ENCODE results near the gene ZSWIM4.
"Not testable (repeated sequence)": the region's sequence is repeated elsewhere in the genome, so short reads cannot be mapped to it uniquely, and the experiment has no call there.

ZSWIM4 gene

DNA sequence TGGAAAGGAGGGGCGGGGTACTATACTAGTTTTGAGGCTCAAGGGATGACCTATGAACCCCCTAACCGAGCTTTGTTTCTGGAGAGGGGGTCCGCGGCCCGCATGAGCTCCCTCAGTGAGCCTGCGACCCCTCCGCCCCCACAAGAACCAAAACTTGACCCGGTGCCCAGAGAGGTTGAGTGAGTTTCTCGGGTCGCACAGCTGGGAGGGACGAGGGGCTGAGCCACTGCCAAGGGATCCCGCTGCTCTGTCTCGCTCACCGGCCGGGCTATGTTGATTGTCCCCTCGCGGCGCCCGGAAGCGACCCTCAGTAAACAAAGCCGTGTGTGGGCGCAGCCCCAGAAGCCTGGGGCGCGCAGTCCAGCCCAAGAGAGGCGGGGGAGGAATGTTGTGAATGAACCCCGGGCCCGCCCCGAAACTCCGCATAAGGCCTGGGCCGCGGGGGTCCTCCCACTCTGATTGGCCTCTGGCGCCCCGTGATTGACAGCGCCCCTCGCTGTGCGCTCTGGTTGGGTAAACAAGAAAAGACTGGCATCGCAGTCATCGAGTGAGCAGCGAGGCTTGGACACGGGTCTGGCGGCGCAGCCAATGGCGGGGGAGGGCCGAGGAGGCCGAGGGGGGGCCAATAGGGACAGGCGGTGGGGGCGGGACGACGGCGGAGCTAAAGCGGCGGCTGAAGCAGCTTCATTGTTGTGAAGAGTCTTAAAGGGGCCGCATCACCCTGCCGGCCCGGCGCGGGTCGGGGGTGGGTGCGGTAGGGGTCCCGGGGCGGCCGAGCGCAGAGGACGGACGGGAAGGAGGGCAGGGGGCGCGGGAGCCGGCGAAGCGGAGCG is at the start of gene ZSWIM4:
Gene ZSWIM4 (plus strand): TSS at position 687 of the 833 bp plus-strand sequence. CDS start 206 bp downstream, outside the sequence.
- Histone ChIP-seq H3K27me3 (ENCODE audit: control insufficient read depth in 1 of 2, insufficient read depth in 2 of 2, low read length in 2 of 2) (no peaks in the 10 kb centered on the region), H3K9me3 (ENCODE audit: control insufficient read depth in 1 of 2, low read length in 2 of 2) (no peaks in the 10 kb centered on the region), H3K4me1 (ENCODE audit: control insufficient read depth in 1 of 2, insufficient read depth in 2 of 2, low read length in 2 of 2) (peaks cover 16 to 17% of the 10 kb centered on the region in 2 donors), H3K36me3 (ENCODE audit: control insufficient read depth in 1 of 2, insufficient read depth in 2 of 2, low read length in 2 of 2) (no peaks in the 10 kb centered on the region), H3K27ac (ENCODE audit: low read depth, low read length) (peak within 1 kb of the TSS; percentile 81), H3K9ac (ENCODE audit: low read depth in 1 of 2, low read length in 2 of 2) (peak within 1 kb of the TSS; percentile 72 to 84), H3K4me3 (ENCODE audit: low read depth in 1 of 2, low read length in 2 of 2) (peak within 1 kb of the TSS; percentile 87 to 90)

DNA sequence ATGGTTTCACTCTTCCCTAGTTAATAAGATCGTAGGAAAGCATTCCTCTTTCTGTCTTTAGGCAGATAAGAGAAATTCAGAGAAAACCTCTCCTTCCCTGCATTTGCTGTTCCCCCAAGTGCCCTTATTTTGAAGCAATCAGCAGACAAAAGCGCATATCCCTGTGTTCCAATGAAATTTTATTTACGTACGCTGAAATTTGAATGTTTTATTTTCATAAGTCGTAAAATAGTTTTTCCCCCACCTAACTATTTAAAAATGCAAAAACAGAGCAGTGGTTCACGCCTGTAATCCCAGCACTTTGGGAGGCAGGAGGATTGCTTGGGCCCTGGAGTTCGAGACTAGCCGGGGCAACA is 48.2 kb upstream of the ZSWIM4 start:
- Histone ChIP-seq H3K9me3 (ENCODE audit: control insufficient read depth in 1 of 2, low read length in 2 of 2) (no peaks in the 10 kb centered on the region), H3K36me3 (ENCODE audit: control insufficient read depth in 1 of 2, insufficient read depth in 2 of 2, low read length in 2 of 2) (peaks cover 3 to 6% of the 10 kb centered on the region in 2 donors), H3K27ac (ENCODE audit: low read depth, low read length) (no peak overlapping the region), H3K4me3 (ENCODE audit: low read depth in 1 of 2, low read length in 2 of 2) (peak overlapping the region in 1 of 2 donors; percentile 93), H3K4me1 (ENCODE audit: control insufficient read depth in 1 of 2, insufficient read depth in 2 of 2, low read length in 2 of 2) (peaks cover 8 to 18% of the 10 kb centered on the region in 2 donors), H3K9ac (ENCODE audit: low read depth in 1 of 2, low read length in 2 of 2) (no peak overlapping the region), H3K27me3 (ENCODE audit: control insufficient read depth in 1 of 2, insufficient read depth in 2 of 2, low read length in 2 of 2) (no peaks in the 10 kb centered on the region)

DNA sequence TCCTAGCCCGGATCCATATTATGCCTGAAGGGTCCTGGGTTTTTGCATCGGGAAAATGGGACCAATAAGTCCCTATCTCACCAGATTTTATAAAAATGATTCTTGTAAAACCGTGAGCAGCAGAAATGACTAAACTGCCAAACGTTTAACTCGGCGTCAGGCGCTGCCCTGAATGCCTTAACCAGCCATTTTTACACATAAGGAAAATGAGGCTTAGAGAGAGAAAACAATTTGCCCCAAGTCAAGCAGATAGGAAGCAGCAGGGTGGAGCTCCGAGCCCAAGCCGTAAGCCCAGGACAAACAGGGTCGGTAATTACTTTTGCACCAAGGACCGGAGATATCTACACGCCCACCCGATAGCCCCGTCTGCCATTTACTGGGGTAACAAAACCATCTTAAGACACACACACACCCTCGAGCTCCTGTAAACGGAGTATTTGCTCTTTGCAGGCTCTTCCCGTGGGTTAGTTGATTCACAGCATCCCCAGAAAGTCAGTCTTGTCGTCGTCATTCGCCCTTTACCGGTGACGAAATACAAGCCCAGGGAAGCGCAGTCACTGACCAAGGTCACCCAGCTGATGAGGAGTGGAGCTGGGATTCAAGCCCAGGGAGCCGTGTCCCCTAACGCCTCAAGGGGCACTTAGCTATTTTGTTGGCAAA is 46.9 kb upstream of the ZSWIM4 start:
- peaks cover 8 to 18% of the 10 kb centered on the region in 2 donors for H3K4me1 ChIP-seq (ENCODE audit: control insufficient read depth in 1 of 2, insufficient read depth in 2 of 2, low read length in 2 of 2)
- H3K27ac ChIP-seq (ENCODE audit: low read depth, low read length): peak overlapping the region; percentile 74
- H3K27me3 ChIP-seq (ENCODE audit: control insufficient read depth in 1 of 2, insufficient read depth in 2 of 2, low read length in 2 of 2): no peaks in the 10 kb centered on the region
- H3K4me3 ChIP-seq (ENCODE audit: low read depth in 1 of 2, low read length in 2 of 2): peak overlapping the region; percentile 93 to 96
- H3K36me3 ChIP-seq (ENCODE audit: control insufficient read depth in 1 of 2, insufficient read depth in 2 of 2, low read length in 2 of 2): peaks cover 6 to 16% of the 10 kb centered on the region in 2 donors
- H3K9ac ChIP-seq (ENCODE audit: low read depth in 1 of 2, low read length in 2 of 2): peak overlapping the region; percentile 93 to 96
- H3K9me3 ChIP-seq (ENCODE audit: control insufficient read depth in 1 of 2, low read length in 2 of 2): no peaks in the 10 kb centered on the region

GRCh38 chr19:13751436-13751835 is 43.8 kb upstream of the ZSWIM4 start:
- H3K27ac ChIP-seq (ENCODE audit: low read depth, low read length): no peak overlapping the region
- H3K27me3 ChIP-seq (ENCODE audit: control insufficient read depth in 1 of 2, insufficient read depth in 2 of 2, low read length in 2 of 2): no peaks in the 10 kb centered on the region
- peaks cover 8 to 18% of the 10 kb centered on the region in 2 donors for H3K4me1 ChIP-seq (ENCODE audit: control insufficient read depth in 1 of 2, insufficient read depth in 2 of 2, low read length in 2 of 2)
- H3K4me3 ChIP-seq (ENCODE audit: low read depth in 1 of 2, low read length in 2 of 2): no peak overlapping the region
- H3K9me3 ChIP-seq (ENCODE audit: control insufficient read depth in 1 of 2, low read length in 2 of 2): no peaks in the 10 kb centered on the region
- H3K9ac ChIP-seq (ENCODE audit: low read depth in 1 of 2, low read length in 2 of 2): no peak overlapping the region
- H3K36me3 ChIP-seq (ENCODE audit: control insufficient read depth in 1 of 2, insufficient read depth in 2 of 2, low read length in 2 of 2): peaks cover 19 to 45% of the 10 kb centered on the region in 2 donors

DNA sequence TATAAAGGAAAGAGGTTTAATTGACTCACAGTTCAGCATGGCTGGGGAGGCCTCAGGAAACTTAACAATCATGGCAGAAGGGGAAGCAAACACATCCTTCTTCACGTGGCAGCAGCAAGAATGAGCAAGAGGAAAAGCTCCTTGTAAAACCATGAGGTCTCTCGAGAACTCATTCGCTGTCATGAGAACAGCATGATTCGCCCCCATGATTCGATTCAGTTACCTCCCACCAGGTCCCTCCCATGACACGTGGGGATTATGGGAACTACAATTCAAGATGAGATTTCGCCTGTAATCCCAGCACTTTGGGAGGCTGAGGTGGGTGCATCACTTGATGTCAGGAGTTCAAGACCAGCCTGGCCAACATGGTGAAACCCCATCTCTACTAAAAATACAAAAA is 41.6 kb upstream of the ZSWIM4 start:
- H3K36me3 ChIP-seq (ENCODE audit: control insufficient read depth in 1 of 2, insufficient read depth in 2 of 2, low read length in 2 of 2): peaks cover 31 to 67% of the 10 kb centered on the region in 2 donors
- H3K9ac ChIP-seq (ENCODE audit: low read depth in 1 of 2, low read length in 2 of 2); H3K4me3 ChIP-seq (ENCODE audit: low read depth in 1 of 2, low read length in 2 of 2); H3K9me3 ChIP-seq (ENCODE audit: control insufficient read depth in 1 of 2, low read length in 2 of 2); H3K27me3 ChIP-seq (ENCODE audit: control insufficient read depth in 1 of 2, insufficient read depth in 2 of 2, low read length in 2 of 2); H3K27ac ChIP-seq (ENCODE audit: low read depth, low read length): not testable (repeated sequence)
- H3K4me1 ChIP-seq (ENCODE audit: control insufficient read depth in 1 of 2, insufficient read depth in 2 of 2, low read length in 2 of 2): peaks cover 4 to 13% of the 10 kb centered on the region in 2 donors

DNA sequence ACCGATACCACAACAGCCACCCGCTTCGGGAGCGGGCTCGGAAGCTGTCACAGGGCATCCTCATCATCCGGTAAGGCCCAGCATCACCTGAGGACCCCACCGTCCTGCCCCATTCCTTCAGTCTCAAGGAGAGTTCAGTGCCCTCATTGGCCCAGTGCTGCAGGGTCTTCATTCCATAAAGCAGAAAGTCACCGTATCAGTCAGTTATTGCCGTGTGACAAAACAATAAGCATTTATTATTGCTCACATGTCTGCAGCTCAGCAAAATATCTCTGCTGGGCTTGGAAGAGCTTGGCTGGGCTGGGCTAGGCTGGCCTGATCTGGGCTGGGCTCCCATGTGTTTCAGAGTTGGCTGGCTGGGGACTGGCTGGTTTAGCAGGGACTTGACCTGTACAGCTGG is 39.0 kb upstream of the ZSWIM4 start:
- no peak overlapping the region for H3K4me3 ChIP-seq (ENCODE audit: low read depth in 1 of 2, low read length in 2 of 2)
- H3K4me1 ChIP-seq (ENCODE audit: control insufficient read depth in 1 of 2, insufficient read depth in 2 of 2, low read length in 2 of 2): no peaks in the 10 kb centered on the region
- H3K27ac ChIP-seq (ENCODE audit: low read depth, low read length): no peak overlapping the region
- H3K36me3 ChIP-seq (ENCODE audit: control insufficient read depth in 1 of 2, insufficient read depth in 2 of 2, low read length in 2 of 2): peaks cover 39 to 87% of the 10 kb centered on the region in 2 donors
- H3K27me3 ChIP-seq (ENCODE audit: control insufficient read depth in 1 of 2, insufficient read depth in 2 of 2, low read length in 2 of 2): no peaks in the 10 kb centered on the region
- H3K9me3 ChIP-seq (ENCODE audit: control insufficient read depth in 1 of 2, low read length in 2 of 2): no peaks in the 10 kb centered on the region
- no peak overlapping the region for H3K9ac ChIP-seq (ENCODE audit: low read depth in 1 of 2, low read length in 2 of 2)

GRCh38 chr19:13757805-13758772 is 37.2 kb upstream of the ZSWIM4 start:
- Histone ChIP-seq H3K27me3 (ENCODE audit: control insufficient read depth in 1 of 2, insufficient read depth in 2 of 2, low read length in 2 of 2) (no peaks in the 10 kb centered on the region), H3K4me3 (ENCODE audit: low read depth in 1 of 2, low read length in 2 of 2) (no peak overlapping the region), H3K9me3 (ENCODE audit: control insufficient read depth in 1 of 2, low read length in 2 of 2) (no peaks in the 10 kb centered on the region), H3K4me1 (ENCODE audit: control insufficient read depth in 1 of 2, insufficient read depth in 2 of 2, low read length in 2 of 2) (no peaks in the 10 kb centered on the region), H3K27ac (ENCODE audit: low read depth, low read length) (no peak overlapping the region), H3K36me3 (ENCODE audit: control insufficient read depth in 1 of 2, insufficient read depth in 2 of 2, low read length in 2 of 2) (peaks cover 34 to 81% of the 10 kb centered on the region in 2 donors), H3K9ac (ENCODE audit: low read depth in 1 of 2, low read length in 2 of 2) (no peak overlapping the region)

DNA sequence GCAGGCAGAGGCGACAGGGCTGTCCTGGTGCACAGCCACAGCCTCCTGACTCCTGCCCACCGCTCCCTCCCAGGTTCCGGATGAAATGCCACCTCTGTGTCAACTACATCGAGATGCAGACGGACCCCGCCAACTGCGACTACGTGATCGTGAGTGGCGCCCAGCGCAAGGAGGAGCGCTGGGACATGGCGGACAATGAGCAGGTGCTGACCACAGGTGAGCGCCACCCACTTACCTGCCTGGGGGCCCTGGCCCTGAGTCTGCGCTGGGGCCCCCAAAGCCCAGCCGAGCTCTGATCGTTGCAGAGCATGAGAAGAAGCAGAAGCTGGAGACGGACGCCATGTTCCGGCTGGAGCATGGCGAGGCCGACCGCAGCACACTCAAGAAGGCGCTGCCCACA is 36.4 kb upstream of the ZSWIM4 start:
- Histone ChIP-seq H3K9ac (ENCODE audit: low read depth in 1 of 2, low read length in 2 of 2) (no peak overlapping the region), H3K4me3 (ENCODE audit: low read depth in 1 of 2, low read length in 2 of 2) (no peak overlapping the region), H3K4me1 (ENCODE audit: control insufficient read depth in 1 of 2, insufficient read depth in 2 of 2, low read length in 2 of 2) (peaks cover under 1 to 1% of the 10 kb centered on the region in 2 donors), H3K27me3 (ENCODE audit: control insufficient read depth in 1 of 2, insufficient read depth in 2 of 2, low read length in 2 of 2) (no peaks in the 10 kb centered on the region), H3K9me3 (ENCODE audit: control insufficient read depth in 1 of 2, low read length in 2 of 2) (no peaks in the 10 kb centered on the region), H3K36me3 (ENCODE audit: control insufficient read depth in 1 of 2, insufficient read depth in 2 of 2, low read length in 2 of 2) (peaks cover 34 to 80% of the 10 kb centered on the region in 2 donors), H3K27ac (ENCODE audit: low read depth, low read length) (no peak overlapping the region)

DNA sequence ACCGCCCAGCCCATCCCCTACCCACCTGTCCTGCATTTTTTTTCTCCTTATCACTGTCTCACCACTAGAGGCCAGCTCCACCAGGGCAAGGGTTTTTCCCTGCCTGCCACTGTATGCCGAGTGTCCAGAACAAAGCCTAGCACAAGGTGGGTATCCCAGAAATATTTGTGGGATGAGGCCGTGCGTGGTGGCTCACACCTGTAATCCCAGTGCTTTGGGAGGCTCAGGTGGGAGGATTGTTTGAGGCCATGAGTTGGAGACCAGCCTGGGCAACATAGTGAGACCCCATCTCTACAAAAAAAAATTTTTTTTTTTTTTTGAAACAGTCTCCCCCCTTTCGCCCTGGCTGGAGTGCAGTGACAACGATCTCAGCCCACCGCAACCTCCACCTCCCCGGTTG is 33.8 kb upstream of the ZSWIM4 start:
- H3K27ac ChIP-seq (ENCODE audit: low read depth, low read length): no peak overlapping the region
- no peak overlapping the region for H3K9ac ChIP-seq (ENCODE audit: low read depth in 1 of 2, low read length in 2 of 2)
- H3K27me3 ChIP-seq (ENCODE audit: control insufficient read depth in 1 of 2, insufficient read depth in 2 of 2, low read length in 2 of 2): no peaks in the 10 kb centered on the region
- peaks cover 20 to 55% of the 10 kb centered on the region in 2 donors for H3K36me3 ChIP-seq (ENCODE audit: control insufficient read depth in 1 of 2, insufficient read depth in 2 of 2, low read length in 2 of 2)
- H3K9me3 ChIP-seq (ENCODE audit: control insufficient read depth in 1 of 2, low read length in 2 of 2): no peaks in the 10 kb centered on the region
- H3K4me3 ChIP-seq (ENCODE audit: low read depth in 1 of 2, low read length in 2 of 2): no peak overlapping the region
- H3K4me1 ChIP-seq (ENCODE audit: control insufficient read depth in 1 of 2, insufficient read depth in 2 of 2, low read length in 2 of 2): peaks cover 12 to 14% of the 10 kb centered on the region in 2 donors
